Testis (tissue), 2 donors: ENCODE results near the gene HERPUD2.

Experiments
- POLR2A ChIP-seq: fragments of 450-650 bp; IDR thresholded peaks from one replicate; pipeline ENCODE4 v1.6.1; 2017; ENCODE audit warnings: antibody characterized with exemption, mild to moderate bottlenecking, moderate library complexity
- TF ChIP-seq, protein P1 (sequence below), 3 experiments: fragments of 450-650 bp in 2 of 3; fragments of 200-600 bp in 1 of 3; sonication (generic) in 1 of 3; IDR thresholded peaks; one replicate each; pipeline ENCODE4 v1.5.1; 2016 to 2019; ENCODE audit warnings: antibody characterized with exemption in 3 of 3, mild to moderate bottlenecking in 2 of 3, moderate library complexity in 1 of 3

- TF ChIP-seq, protein P1, sequence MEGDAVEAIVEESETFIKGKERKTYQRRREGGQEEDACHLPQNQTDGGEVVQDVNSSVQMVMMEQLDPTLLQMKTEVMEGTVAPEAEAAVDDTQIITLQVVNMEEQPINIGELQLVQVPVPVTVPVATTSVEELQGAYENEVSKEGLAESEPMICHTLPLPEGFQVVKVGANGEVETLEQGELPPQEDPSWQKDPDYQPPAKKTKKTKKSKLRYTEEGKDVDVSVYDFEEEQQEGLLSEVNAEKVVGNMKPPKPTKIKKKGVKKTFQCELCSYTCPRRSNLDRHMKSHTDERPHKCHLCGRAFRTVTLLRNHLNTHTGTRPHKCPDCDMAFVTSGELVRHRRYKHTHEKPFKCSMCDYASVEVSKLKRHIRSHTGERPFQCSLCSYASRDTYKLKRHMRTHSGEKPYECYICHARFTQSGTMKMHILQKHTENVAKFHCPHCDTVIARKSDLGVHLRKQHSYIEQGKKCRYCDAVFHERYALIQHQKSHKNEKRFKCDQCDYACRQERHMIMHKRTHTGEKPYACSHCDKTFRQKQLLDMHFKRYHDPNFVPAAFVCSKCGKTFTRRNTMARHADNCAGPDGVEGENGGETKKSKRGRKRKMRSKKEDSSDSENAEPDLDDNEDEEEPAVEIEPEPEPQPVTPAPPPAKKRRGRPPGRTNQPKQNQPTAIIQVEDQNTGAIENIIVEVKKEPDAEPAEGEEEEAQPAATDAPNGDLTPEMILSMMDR (IDR thresholded peaks at IDR 0.05): no peak
- TF ChIP-seq POLR2A: no peak
Measured at GRCh38 chr7:35588647-35589046, 106.3 kb downstream of the HERPUD2 start.
